Astrocyte (in vitro differentiated cells and primary cell): ENCODE measurements around the gene CES2. TPM values are rescaled to one million over a fixed set of nuclear protein-coding genes. Genes with fewer than 3 reads are reported as not detected.

Experiments used
- DNase-seq: peaks from one replicate; pipeline ENCODE4 v3.0.0-alpha.2; 2010; ENCODE audit warnings: low read depth
- FAIRE-seq: peaks from 2 replicates; lab custom pipeline; 2011; peaks lifted over from hg19 to GRCh38; lab: Jason Lieb, UNC
- H2AFZ ChIP-seq: 2 replicates; pipeline ENCODE4 v1.6.0; 2012; ENCODE audit warnings: low read depth, low read length, inconsistent platforms
- H3K27ac ChIP-seq: 2 replicates; pipeline ENCODE4 v1.5.1; 2011; ENCODE audit warnings: low read depth, low read length, inconsistent platforms
- H3K27me3 ChIP-seq: 2 replicates; pipeline ENCODE4 v1.6.0; 2011; ENCODE audit warnings: low read length, inconsistent platforms; ENCODE audit not compliant: insufficient read depth
- H3K36me3 ChIP-seq: 2 replicates; pipeline ENCODE4 v1.5.1; 2011; ENCODE audit warnings: low read length, inconsistent platforms; ENCODE audit not compliant: insufficient read depth
- H3K4me1 ChIP-seq: 2 replicates; pipeline ENCODE4 v1.5.1; 2011; ENCODE audit warnings: low read length, inconsistent platforms; ENCODE audit not compliant: insufficient read depth
- H3K4me2 ChIP-seq: 2 replicates; pipeline ENCODE4 v1.6.0; 2012; ENCODE audit warnings: low read length, inconsistent platforms
- H3K4me3 ChIP-seq: 2 replicates; pipeline ENCODE4 v1.5.1; 2011; ENCODE audit warnings: low read depth, mild to moderate bottlenecking, low read length, inconsistent platforms; ENCODE audit not compliant: insufficient read depth
- H3K79me2 ChIP-seq: 2 replicates; pipeline ENCODE4 v1.6.0; 2012; ENCODE audit warnings: mild to moderate bottlenecking, low read length, inconsistent platforms; ENCODE audit not compliant: insufficient read depth
- H3K9ac ChIP-seq: 2 replicates; pipeline ENCODE4 v1.6.0; 2012; ENCODE audit warnings: mild to moderate bottlenecking, low read length, inconsistent platforms
- H3K9me3 ChIP-seq: 2 replicates; pipeline ENCODE4 v1.5.1; 2012; ENCODE audit warnings: low read depth, mild to moderate bottlenecking, low read length, inconsistent platforms; ENCODE audit not compliant: insufficient read depth
- H4K20me1 ChIP-seq: 2 replicates; pipeline ENCODE4 v1.6.0; 2012; ENCODE audit warnings: low read length, inconsistent platforms; ENCODE audit not compliant: insufficient read depth
- H3K27ac Mint-ChIP-seq: one replicate; pipeline ENCODE4 v1.8.0; 2021; ENCODE audit warnings: mild to moderate bottlenecking, mixed read lengths; ENCODE audit not compliant: unreplicated experiment
- H3K27me3 Mint-ChIP-seq: one replicate; pipeline ENCODE4 v1.8.0; 2021; ENCODE audit warnings: low read depth, mixed read lengths; ENCODE audit not compliant: unreplicated experiment
- H3K36me3 Mint-ChIP-seq: one replicate; pipeline ENCODE4 v1.8.0; 2021; ENCODE audit warnings: low read depth, mixed read lengths; ENCODE audit not compliant: unreplicated experiment
- H3K4me1 Mint-ChIP-seq: one replicate; pipeline ENCODE4 v1.8.0; 2021; ENCODE audit warnings: low read depth, mixed read lengths; ENCODE audit not compliant: unreplicated experiment
- H3K4me3 Mint-ChIP-seq: one replicate; pipeline ENCODE4 v1.8.0; 2021; ENCODE audit warnings: mild to moderate bottlenecking, moderate library complexity, mixed read lengths; ENCODE audit not compliant: unreplicated experiment
- H3K9me3 Mint-ChIP-seq: one replicate; pipeline ENCODE4 v1.8.0; 2021; ENCODE audit warnings: mild to moderate bottlenecking, mixed read lengths; ENCODE audit not compliant: unreplicated experiment
- CTCF ChIP-seq: IDR thresholded peaks from 2 replicates; pipeline ENCODE4 v1.5.1; 2011; ENCODE audit warnings: low read depth, mild to moderate bottlenecking, inconsistent platforms, low read length, moderate library complexity; ENCODE audit not compliant: insufficient read depth
- EZH2 ChIP-seq: IDR thresholded peaks from 2 replicates; pipeline ENCODE4 v1.6.1; 2012; ENCODE audit warnings: mild to moderate bottlenecking, low read length, inconsistent platforms; ENCODE audit not compliant: insufficient read depth
- total RNA-seq: library from RNA; stranded (reverse); gene quantifications from 2 replicates; pipeline ENCODE4 v1.2.1, GENCODE V29; 2021

CES2 gene
- total RNA-seq, 1 donor from 2014 or later, result 28.8 TPM

- H3K36me3 Mint-ChIP-seq, result peaks cover 2% of the 10 kb centered on the region
- H3K4me3 Mint-ChIP-seq, result no peak overlapping the region
- H3K27ac Mint-ChIP-seq, result no peak overlapping the region
- peaks cover 34% of the 10 kb centered on the region for H3K27me3 Mint-ChIP-seq
- peaks cover 6% of the 10 kb centered on the region for H3K4me1 Mint-ChIP-seq
- no peak overlapping the region for H2AFZ ChIP-seq
- H3K9ac ChIP-seq, result no peak overlapping the region
- no peaks in the 10 kb centered on the region for H3K9me3 ChIP-seq
- H3K27ac ChIP-seq, result no peak overlapping the region
- no peaks in the 10 kb centered on the region for H3K9me3 Mint-ChIP-seq
- H4K20me1 ChIP-seq, result no peaks in the 10 kb centered on the region
- no peaks in the 10 kb centered on the region for H3K79me2 ChIP-seq
- peaks cover 9% of the 10 kb centered on the region for H3K27me3 ChIP-seq
- FAIRE-seq (no peak), DNase-seq (no peak)
- no peak overlapping the region for H3K4me3 ChIP-seq
- no peak overlapping the region for H3K4me2 ChIP-seq
- H3K36me3 ChIP-seq, result no peaks in the 10 kb centered on the region
- H3K4me1 ChIP-seq, result peaks cover 12% of the 10 kb centered on the region
- TF ChIP-seq CTCF (no peak), EZH2 (no peak)
Observed at GRCh38 chr16:66968847-66969246, 33.5 kb downstream of the CES2 start.

- FAIRE-seq (no peak), DNase-seq (peak; percentile 59)
- Histone ChIP-seq H3K36me3 (no peaks in the 10 kb centered on the region), H3K9ac (no peak overlapping the region), H3K79me2 (no peaks in the 10 kb centered on the region), H4K20me1 (no peaks in the 10 kb centered on the region), H2AFZ (no peak overlapping the region), H3K9me3 (no peaks in the 10 kb centered on the region), H3K4me2 (peak overlapping the region; percentile 54), H3K27me3 (peaks cover 5% of the 10 kb centered on the region), H3K27ac (no peak overlapping the region), H3K4me3 (no peak overlapping the region), H3K4me1 (peaks cover 12% of the 10 kb centered on the region)
- H3K27me3 Mint-ChIP-seq, result peaks cover 18% of the 10 kb centered on the region
- no peaks in the 10 kb centered on the region for H3K9me3 Mint-ChIP-seq
- no peak overlapping the region for H3K4me3 Mint-ChIP-seq
- peaks cover 6% of the 10 kb centered on the region for H3K4me1 Mint-ChIP-seq
- TF ChIP-seq CTCF (no peak), EZH2 (no peak)
- H3K27ac Mint-ChIP-seq, result no peak overlapping the region
- no peaks in the 10 kb centered on the region for H3K36me3 Mint-ChIP-seq
Observed at GRCh38 chr16:66970775-66971720, 35.7 kb downstream of the CES2 start.

GRCh38 chr16:66972983-66973382, 37.7 kb downstream of the CES2 start:
- no peaks in the 10 kb centered on the region for H4K20me1 ChIP-seq
- no peak overlapping the region for H2AFZ ChIP-seq
- H3K9me3 ChIP-seq, result no peaks in the 10 kb centered on the region
- Mint-ChIP-seq H3K36me3 (no peaks in the 10 kb centered on the region), H3K4me1 (peaks cover 6% of the 10 kb centered on the region), H3K27me3 (peaks cover 12% of the 10 kb centered on the region), H3K27ac (no peak overlapping the region), H3K4me3 (no peak overlapping the region), H3K9me3 (no peaks in the 10 kb centered on the region)
- H3K36me3 ChIP-seq, result no peaks in the 10 kb centered on the region
- DNase-seq (no peak), FAIRE-seq (no peak)
- no peak overlapping the region for H3K9ac ChIP-seq
- peaks cover 12% of the 10 kb centered on the region for H3K4me1 ChIP-seq
- no peak overlapping the region for H3K4me2 ChIP-seq
- no peak for TF ChIP-seq EZH2
- no peak for TF ChIP-seq CTCF
- H3K79me2 ChIP-seq, result no peaks in the 10 kb centered on the region
- H3K4me3 ChIP-seq, result no peak overlapping the region
- no peak overlapping the region for H3K27ac ChIP-seq
- no peaks in the 10 kb centered on the region for H3K27me3 ChIP-seq
